HG03460 (cell line): ENCODE measurements around the gene RPLP2.

Source experiments
- ATAC-seq: cut with Tn5 transposase; IDR thresholded peaks from one replicate; pipeline ENCODE4 v1.9.1; 2021; ENCODE audit not compliant: unreplicated experiment

The RPLP2 gene

DNA sequence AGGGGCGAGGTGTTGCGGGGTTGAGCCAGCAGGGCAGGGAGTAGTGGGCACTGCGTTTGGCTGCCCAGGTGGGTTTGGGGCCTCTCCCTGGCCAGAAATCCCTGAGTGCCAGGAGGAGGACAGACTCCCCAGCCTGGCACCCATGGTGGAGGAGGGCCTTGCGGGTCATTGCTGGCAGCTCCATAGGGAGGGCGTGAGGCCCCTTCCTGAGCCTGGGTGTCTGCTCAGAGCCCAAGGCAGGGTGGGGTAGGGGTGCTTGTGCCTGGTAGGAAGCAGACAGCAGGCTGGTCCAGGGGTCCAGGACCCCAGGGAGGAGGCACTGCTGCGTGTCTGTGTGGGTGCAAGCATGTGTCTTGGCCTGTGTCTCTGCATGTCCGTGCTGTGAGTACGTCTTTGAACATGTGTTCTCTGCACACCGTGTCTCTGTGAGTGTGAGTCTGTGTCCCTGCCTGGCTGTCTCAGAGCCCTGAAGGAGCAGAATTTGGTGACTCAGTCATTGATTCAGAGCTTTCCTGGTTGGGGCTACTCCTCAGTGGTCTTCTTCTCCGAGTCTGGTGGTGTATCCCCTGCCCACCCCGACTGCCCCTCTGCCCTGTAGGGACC, 36.8 kb downstream of the RPLP2 start:
- no peak for ATAC-seq

DNA sequence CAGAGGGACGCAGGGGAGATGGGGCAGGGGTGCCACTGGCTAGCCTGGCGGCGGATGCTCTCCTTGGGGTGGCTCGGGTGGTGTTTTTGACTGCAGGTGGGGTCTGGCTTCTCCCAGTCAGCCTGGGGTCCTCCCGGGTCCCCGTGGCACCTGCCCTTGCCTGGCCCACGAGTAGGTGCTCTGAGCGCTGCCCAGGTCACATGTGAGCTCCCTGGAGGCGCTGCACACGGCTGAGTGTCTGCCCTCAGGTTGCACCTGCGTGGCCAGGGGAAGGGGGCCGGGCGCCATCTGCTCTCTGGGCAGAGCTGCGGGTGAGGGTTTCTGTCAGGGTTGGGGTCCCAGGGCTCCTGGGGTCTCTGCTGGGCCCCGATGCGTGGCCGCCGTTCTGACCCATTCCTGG, 38.1 kb downstream of the RPLP2 start:
- no peak for ATAC-seq

DNA sequence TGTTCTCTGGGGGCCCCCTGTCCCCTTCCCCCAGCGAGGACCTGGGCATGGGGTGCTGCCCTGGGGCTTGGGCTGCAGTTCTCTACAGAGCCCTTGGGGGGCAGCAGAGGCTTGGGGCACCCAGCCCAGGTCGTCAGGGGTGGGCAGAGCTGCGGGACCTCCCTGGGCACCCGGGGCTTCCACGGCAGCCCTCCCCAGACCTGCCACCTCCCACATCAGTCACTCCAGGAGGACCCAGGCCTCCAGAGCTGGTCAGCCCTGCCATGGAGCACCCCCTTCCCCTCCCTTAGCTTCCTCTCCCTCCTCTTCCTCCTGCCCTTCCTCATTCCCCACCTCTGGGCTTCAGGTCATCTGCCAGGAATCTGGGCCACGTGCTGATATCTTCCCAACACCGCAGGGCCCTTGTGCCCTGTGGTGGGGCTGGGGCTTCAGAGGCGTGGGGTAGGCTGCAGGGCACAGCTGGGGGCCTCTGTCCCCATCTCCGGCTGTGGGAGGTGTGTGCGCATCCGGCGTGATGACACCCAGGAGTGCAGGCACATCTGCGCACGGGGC, 38.7 kb downstream of the RPLP2 start:
- no peak for ATAC-seq

DNA sequence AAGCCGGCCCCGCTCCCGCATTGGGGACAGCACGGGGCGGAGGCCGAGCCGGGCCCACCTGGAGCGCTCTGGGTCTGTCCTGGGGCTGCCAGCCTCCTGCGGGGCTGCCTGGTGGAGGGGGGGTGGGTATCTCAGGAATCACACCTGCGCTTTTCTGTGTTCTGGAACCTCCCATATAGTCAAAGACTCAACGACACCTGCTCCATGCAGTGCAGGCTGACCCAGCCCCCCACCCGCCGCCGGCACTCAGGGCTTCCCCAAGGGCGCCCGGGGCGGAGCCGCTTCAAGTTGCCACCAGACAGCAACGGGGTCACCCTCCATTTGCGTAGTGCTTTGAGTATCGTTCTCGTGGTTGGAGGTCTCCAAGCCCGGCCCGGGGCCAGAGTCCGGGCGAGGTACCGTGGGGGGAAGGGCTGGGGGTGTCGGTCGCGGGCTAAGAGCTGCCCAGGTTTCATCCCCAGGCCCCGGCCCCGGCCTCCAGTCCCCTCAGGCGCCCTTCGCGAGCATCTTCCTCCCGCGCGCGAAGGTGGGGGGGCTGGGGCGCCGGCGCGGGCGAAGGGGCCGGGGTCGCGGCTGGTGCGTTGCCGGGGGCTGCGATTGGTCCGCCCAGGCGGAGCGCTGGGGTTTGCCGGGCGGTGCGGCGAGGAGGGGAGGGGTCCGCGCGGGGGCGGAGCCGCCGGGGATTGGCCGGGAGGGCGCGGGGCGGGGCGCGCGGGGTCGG, 39.5 kb downstream of the RPLP2 start:
- ATAC-seq = no peak

DNA sequence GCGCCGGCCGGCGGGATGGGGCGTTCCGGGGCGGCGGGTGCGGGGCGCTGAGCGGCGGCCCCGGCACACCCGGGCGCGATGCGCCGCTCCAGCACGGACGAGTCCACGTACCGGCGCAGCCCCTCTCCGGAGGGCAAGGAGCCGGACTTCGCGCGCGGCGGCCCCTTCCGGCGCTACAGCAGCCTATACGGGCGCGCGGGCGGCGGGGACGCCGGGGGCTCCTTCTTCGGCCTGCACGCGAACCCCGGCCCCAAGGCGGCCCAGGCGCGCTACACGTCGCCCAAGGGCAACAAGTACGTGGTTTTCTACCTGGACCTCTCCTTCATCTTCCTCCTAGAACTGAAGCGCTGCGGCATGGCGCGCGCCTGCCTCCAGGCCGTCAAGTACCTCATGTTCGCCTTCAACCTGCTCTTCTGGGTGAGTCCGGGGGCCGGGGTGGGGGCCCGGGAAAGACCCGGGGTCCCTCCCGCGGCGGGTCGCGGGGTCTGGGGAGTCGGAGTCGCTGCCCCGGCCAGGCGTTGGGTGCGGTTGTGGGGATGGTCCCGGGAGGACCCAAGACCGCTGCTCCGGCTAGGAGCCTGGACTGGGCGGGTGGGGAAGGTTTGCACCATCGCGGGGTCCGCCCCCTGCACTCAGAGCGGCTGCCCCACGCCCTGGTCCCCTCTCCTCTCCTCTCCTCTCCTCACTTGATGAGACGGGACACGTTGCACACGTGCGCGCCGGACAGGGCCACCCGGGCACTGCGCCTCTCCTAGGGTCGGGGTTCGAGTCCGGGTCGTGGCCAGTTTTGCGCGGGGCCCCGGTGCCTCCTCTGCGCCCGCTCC, 40.4 kb downstream of the RPLP2 start:
- no peak for ATAC-seq

DNA sequence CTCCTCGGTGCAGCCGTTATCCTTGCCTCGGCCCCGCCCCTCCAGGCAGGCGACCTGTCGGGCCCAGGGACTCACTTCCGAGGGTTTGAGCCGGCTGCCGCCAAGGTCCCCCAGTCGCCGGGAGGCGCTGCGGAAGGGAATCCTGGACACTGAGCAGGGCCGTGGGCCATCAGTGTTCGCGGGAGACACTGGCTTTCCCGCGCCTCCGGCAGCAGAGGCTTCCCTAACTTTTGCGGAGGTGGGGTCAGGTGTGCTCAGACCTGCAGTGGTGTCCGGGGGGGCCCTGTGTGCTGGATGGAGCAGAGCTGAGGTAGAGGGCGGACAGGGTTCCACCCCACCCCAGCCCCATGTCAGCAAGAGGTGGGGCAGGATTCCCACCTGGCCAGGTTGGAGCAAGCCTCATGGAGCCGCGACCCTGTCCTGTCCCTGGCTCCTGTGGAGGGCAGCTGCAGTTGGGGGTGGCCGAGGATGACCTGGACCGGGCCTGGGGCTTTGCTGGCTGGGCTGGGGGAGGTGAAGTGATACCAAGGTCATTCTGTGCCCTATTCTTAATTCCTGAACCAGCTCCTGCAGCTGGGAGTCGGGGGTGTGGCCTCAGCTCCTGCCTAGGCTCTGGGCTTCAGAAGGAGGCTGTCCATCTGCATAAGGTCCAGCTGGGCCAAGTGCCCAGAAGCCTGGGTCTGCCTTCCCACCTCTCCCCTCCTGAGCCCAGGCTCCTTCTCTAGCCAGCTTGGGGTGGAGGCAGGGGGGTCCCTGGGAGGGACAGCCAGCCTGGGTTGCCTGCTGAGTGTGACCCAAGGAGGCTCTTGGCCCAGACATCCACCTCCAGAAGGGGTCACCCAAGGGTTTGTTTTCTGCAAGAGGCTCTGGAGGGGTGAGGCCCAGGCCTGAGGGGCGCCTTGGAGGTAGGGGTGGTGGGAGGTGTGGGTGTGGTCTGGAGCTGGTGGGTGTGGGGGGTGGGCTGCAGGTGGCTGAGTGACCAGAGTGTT, 41.3 kb downstream of the RPLP2 start:
- no peak for ATAC-seq

DNA sequence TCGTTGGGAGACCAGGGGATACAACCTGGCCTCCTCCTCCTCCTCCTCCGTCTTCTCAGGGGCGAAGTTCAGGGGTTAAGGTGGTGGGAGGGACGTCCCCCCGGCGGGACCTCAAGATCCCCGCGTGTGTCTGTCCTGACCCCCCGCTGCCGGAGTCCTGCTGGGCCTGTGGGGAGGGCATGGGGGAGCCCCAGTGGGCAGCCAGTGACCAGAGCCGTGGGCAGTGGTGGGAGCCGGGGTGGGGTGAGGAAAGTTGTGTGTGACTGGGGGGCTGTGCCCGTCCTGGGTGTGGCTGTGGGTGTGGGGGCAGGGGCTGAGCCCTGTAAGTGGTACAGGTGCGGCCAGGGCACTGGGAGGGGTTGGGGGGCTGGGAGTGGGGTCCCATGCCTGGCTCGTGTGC, 43.0 kb downstream of the RPLP2 start:
- ATAC-seq = no peak

DNA sequence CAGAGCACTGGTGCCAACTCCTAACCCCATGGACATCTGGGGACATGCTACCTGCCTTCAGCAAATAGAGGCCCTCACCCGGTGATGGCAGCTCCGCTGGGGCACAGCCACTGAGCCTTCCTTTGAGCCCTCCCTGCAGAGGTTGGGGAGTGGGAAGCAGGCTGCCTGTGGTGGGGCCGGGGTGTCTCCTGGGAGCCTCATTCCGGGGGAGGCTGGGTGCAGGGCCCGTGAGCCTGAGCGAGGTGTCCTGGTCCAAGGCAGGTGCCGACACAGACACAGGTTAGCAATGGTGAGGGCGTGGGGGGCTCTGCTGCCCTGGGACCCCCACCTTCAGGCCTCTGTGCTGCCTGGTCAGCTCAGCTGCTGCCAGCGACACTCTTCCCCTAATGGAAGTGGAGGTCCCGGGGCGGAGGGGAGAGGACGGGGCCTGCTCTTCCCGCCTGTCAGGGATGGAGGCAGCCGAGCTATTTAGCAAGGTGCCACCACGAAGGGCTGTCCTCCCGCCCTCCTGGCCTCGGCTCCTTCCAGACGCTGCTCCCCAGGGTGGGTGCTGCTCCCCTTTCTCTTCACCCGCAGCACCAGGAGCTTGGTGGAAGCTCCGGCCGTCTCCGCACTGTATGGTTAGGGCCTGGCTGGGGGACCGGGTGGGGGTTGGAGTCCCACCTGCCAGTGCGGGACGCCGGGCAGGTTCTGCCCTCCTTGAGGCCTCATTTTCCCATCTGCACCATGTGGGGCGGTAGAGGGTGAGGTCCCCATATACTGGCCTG, 44.1 kb downstream of the RPLP2 start:
- ATAC-seq = no peak

DNA sequence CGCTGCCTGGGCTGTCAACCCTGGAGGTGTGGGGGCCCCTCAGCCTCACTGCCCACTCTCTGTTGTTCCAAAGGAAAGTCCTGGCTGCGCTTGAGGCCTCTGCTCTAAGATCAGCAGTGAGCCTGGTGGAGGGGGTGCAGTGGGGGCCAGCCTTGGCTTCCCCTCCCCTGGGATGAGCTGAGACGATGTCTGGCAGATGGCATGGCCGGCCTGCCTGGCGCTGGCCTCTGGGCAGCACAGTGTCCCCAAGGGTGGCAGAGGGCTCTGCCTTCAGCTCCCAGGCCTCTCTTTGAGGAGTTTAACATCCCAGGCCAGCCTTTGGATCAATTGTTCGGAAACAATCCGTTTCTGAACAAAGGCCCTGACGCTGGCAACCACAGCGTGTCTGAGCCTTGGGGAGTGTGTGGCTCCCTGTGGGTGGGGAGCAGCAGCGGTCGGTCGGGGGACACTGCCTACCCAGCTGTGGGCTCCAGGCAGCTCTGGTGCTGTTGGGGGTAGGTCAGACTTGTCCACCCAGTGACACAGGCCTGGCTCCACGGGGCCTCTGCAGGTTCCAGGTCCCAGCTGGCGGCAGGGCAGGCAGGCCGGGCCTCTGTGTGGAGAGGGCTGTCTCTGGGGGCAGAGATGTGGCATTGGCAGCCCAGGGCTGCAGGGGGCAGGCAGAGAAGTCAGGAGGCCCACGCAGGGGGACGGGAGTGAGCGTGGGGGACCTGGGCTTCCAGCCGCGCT, 45.0 kb downstream of the RPLP2 start:
- ATAC-seq = no peak

DNA sequence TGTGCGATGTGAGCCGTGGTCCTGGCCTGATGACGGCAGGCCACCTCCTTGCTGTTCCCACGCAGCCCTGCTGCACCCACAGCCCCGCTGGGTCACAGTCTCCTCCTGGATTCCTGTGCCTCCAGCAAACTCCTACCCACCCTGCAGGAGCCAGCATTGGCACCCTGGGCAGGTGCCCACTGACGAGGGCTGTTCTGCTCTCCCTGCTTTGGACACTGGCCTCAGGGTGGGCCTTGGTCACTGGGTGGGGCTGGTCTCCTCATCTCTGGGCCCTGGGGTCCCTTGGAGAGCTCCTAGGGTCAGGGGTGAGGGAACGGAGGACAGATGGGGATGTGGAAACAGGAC, 45.5 kb downstream of the RPLP2 start:
- no peak for ATAC-seq

DNA sequence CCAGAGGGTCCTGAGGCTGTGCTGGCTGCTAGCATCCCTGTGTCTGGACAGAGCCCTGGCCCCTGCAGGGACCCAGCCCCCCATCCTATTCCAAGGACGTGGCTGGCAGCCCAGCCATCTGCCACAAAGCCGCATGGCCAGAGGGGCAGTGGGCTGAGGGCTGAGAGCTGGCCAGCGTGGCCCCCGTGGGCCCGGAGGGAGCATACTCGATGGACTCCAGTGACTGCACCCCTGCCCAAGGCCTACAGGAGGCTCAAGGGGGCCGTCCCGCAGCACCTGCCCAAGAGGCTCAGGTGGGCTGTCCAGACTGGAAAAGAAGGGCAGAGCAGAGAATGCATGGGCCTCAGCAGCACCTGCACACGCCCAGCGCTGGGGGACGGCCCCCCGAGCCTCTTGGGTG, 46.0 kb downstream of the RPLP2 start:
- ATAC-seq = no peak

DNA sequence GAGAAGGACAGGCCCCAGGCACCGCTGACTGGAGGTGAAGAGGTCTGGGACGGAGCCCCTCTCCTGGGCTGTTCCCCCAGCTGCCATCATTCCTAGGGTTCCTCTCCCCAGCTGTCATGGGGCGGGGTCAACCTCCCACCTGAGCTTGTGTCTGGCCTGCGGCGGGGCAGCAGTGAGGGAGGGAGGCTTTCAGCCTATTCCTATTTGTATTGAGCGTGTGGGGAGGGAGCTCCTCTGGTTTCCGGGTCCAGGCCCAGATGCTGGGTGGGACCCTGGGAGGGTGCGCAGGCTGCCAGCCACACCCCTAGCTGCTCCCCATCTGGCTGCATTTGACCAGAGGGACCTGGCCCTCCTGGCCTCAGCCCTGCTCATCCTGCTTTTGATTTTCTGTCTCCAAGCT, 46.6 kb downstream of the RPLP2 start:
- ATAC-seq = no peak

DNA sequence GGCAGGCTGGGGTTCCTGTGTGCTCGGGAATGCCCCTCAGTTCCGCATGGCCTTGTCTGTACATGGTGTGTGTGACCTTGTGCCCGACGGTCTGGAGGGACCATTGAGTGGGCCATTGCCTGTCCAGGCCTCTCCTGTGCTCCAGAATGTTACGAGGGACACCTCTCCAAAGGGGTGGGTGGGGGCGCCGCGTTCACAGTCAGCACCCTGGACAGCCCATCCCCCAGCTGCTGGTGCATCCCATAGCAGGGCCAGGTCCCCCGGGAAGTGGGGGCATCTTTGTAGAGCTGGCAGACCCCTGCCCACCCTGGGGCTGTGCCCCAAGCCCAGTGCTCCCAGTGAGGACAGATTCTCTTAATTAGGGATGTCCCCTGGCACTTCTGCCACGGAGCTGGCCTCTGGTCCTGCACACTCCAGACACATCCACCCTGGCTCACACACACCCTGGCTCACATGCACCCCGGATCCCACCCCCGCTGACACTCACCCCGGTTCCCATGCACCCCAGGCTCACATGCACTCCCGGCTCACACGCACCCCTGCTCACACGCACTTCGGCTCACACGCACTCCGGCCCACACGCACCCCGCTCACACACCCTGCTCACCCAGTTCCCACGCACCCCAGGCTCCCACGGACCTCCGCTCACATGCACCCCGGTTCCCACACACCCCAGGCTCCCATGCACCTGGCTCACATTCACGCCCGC, 48.4 kb downstream of the RPLP2 start:
- no peak for ATAC-seq

DNA sequence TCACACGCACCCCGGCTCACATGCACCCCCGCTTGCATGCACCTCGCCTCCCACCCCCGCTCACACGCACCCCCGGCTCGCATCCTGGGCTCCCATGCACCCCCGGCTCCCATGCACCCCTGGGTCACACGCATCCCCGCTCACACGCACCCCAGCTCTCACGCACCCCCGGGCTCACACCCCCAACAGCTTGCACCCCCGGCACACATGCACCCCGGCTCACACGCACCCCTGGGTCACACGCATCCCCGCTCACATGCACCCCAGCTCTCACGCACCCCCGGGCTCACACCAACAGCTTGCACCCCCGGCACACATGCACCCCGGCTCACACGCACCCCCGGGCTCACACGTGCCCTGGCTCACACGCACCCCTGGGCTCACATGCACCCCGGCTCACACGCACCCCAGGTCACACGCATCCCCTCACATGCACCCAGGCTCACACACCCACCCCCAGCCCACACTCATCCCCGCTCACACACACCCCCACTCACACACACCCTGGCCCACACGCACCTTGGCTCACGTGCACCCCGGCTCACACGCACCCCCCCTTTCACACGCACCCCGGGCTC, 49.1 kb downstream of the RPLP2 start:
- no peak for ATAC-seq

DNA sequence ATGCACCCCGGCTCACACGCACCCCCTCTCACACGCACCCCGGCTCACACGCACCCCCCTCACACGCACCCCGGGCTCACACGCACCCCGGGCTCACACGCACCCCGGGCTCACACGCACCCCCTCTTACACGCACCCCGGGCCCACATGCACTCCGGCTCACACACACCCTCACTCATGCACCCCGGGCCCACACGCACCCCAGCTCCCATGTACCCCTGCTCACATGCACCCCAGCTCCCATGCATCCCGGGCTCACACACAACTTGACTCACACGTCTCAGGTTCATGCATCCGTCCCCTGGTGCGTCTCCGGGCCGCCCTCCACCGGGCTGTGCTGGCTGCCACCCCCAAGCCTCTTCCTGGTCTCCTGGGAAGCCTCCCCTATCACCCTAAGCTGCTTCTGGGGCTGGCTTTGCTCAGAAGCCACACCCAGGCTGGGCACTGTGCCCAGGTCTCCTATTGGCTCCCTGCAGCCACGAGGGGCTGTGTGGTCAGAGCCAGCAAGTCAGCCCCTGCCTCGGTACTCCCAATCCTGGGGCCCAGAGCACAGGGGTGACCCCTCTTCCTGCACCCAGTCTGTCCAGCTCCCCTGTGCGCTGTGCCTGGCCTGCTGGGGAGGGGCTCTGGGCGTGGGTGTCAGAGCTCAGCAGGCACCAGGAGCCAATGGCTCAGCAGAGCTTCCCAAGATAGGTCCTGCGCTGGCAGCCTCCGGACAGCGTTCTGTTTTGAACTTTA, 49.8 kb downstream of the RPLP2 start:
- no peak for ATAC-seq

DNA sequence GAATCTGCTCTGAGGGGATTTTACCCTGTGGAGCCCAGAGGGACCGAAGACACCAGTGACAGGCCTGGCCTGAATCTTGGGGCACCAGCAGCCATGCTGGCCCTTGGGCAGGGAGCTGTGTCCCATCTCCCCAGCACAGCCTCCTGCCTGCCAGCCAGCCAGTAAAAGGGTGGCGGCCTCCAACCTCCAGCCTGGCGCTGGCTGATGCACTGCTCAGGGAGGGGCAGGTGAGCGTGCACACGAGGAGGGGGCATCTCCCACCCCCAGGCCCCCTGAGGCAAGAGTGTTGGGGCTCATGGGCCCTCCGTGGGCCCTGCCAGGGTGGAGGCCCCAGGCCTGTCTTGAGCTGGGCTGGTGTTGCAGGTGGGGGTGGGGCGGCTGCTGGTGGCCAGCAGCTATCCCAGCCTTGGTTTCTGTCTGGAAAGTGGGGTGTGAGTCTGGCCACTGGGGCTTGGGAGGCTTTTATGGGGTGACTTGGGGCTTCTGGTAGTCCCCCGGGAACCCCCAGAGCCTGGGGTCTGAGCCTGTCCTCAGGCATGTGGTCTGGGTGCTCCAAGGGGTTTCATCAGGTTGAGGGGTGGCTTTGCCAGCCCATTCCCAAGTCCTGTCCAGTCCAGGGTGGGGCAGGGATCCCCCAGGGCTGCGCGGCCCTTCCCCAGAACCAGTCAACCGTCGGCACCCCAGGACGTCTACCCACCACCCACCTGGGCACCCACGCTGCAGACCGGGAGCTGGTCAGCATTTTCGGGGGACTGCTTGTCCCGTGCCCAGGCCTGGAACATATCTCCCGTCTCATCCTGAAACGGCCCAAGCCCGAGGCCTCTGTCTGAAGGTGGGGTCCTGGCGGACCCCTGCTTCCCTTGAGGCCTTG, 50.7 kb downstream of the RPLP2 start:
- no peak for ATAC-seq

DNA sequence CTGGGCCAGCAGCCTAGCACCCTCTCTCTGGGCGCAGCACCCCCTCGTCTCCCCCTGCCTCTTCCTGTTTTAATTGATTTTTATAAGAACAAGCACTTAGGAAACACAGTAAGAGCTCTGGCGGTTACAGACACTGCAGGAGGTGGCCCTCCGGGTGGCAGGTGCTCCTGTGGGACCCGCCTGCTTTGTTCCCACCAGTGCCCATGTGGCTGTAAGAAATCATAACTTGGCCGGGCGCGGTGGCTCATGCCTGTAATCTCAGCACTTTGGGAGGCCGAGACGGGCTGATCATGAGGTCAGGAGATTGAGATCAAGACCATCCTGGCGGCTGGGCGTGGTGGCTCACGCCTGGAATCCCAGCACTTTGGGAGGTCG, 51.3 kb downstream of the RPLP2 start:
- no peak for ATAC-seq
